HEK293 (cell line): ENCODE results near the gene CCDC7.

Source experiments
- CTCF ChIA-PET: fragments of 350-600 bp; formaldehyde crosslinking; extraction: SDS; loops from one replicate; lab custom pipeline; 2021; ENCODE audit warnings: antibody characterized with exemption; lab: Yijun Ruan, JAX
- POLR2A ChIA-PET: fragments of 300-600 bp; formaldehyde crosslinking; extraction: SDS; loops from one replicate; lab custom pipeline; 2020; ENCODE audit warnings: antibody characterized with exemption, inconsistent platforms; lab: Yijun Ruan, JAX
- H3K27ac ChIP-seq: fragments of 200-500 bp; sonication (Bioruptor generic); 2 replicates; pipeline ENCODE4 v1.5.1; 2014; ENCODE audit warnings: low read depth, low read length, control low read depth, inconsistent platforms; ENCODE audit errors: extremely low read depth
- H3K36me3 ChIP-seq, 2 experiments: fragments of 200-500 bp in 1 of 2; sonication (Bioruptor generic) in 1 of 2; 1 replicate in 1 of 2; 2 replicates in 1 of 2; pipeline ENCODE4 v1.5.1; 2014 to 2017; ENCODE audit warnings: inconsistent platforms in 2 of 2, low read length in 2 of 2; ENCODE audit not compliant: control insufficient read depth in 2 of 2, insufficient read depth in 1 of 2
- H3K4me1 ChIP-seq: fragments of 200-500 bp; sonication (Bioruptor generic); 2 replicates; pipeline ENCODE4 v1.5.1; 2014; ENCODE audit warnings: mild to moderate bottlenecking, low read length, inconsistent platforms; ENCODE audit not compliant: control insufficient read depth, insufficient read depth
- H3K4me3 ChIP-seq: 2 replicates; pipeline ENCODE4 v1.5.1; 2011; ENCODE audit warnings: low read depth, mild to moderate bottlenecking, control low read depth, low read length, moderate library complexity
- H3K9me3 ChIP-seq: fragments of 200-500 bp; sonication (Bioruptor generic); 2 replicates; pipeline ENCODE4 v1.5.1; 2014; ENCODE audit warnings: low read depth, low read length, inconsistent platforms; ENCODE audit not compliant: control insufficient read depth, insufficient read depth
- EGR2 ChIP-seq: fragments of 450-650 bp; formaldehyde crosslinking; IDR thresholded peaks from 2 replicates; pipeline ENCODE4 v1.5.1; 2016; ENCODE audit warnings: low read depth, missing biosample characterization, missing genetic modification characterization
- IKZF3 ChIP-seq: fragments of 450-650 bp; IDR thresholded peaks from 2 replicates; pipeline ENCODE4 v1.5.0; 2018; ENCODE audit warnings: missing biosample characterization, mild to moderate bottlenecking, missing genetic modification characterization, moderate library complexity
- KLF17 ChIP-seq: fragments of 450-650 bp; formaldehyde crosslinking; IDR thresholded peaks from 2 replicates; pipeline ENCODE4 v1.5.1; 2016; ENCODE audit warnings: missing biosample characterization, missing genetic modification characterization
- KLF7 ChIP-seq: fragments of 450-650 bp; formaldehyde crosslinking; IDR thresholded peaks from 2 replicates; pipeline ENCODE4 v1.5.1; 2016; ENCODE audit warnings: missing biosample characterization, missing genetic modification characterization, borderline replicate concordance
- PATZ1 ChIP-seq: fragments of 450-650 bp; formaldehyde crosslinking; IDR thresholded peaks from 2 replicates; pipeline ENCODE4 v1.5.1; 2016; ENCODE audit warnings: missing biosample characterization, missing genetic modification characterization
- WT1 ChIP-seq: fragments of 450-650 bp; formaldehyde crosslinking; IDR thresholded peaks from 2 replicates; pipeline ENCODE4 v1.5.1; 2016; ENCODE audit warnings: missing biosample characterization, missing genetic modification characterization
- ZBTB11 ChIP-seq: fragments of 450-650 bp; formaldehyde crosslinking; conservative IDR thresholded peaks from 2 replicates; pipeline ENCODE4 v1.5.1; 2016; ENCODE audit warnings: low read depth, missing biosample characterization, missing genetic modification characterization
- ZBTB48 ChIP-seq: fragments of 450-650 bp; formaldehyde crosslinking; IDR thresholded peaks from 2 replicates; pipeline ENCODE4 v1.5.1; 2016; ENCODE audit warnings: missing biosample characterization, missing genetic modification characterization
- ZNF10 ChIP-seq: fragments of 450-650 bp; formaldehyde crosslinking; IDR thresholded peaks from 2 replicates; pipeline ENCODE4 v1.5.1; 2017; ENCODE audit warnings: missing biosample characterization, missing genetic modification characterization
- ZNF24 ChIP-seq: fragments of 450-650 bp; formaldehyde crosslinking; IDR thresholded peaks from 2 replicates; pipeline ENCODE4 v1.5.1; 2016; ENCODE audit warnings: missing biosample characterization, missing genetic modification characterization
- ZNF248 ChIP-seq: fragments of 450-650 bp; formaldehyde crosslinking; IDR thresholded peaks from 2 replicates; pipeline ENCODE4 v1.5.1; 2017; ENCODE audit warnings: missing biosample characterization, missing genetic modification characterization
- ZNF274 ChIP-seq, 2 experiments: fragments of 200-500 bp in 1 of 2; fragments of 450-650 bp in 1 of 2; sonication (Bioruptor generic) in 1 of 2; formaldehyde crosslinking in 1 of 2; IDR thresholded peaks; 2 replicates each; pipeline versions ENCODE4 v1.5.1 to v1.6.1; 2014 to 2016; ENCODE audit warnings: borderline replicate concordance in 1 of 2, inconsistent platforms in 1 of 2, low read length in 1 of 2, missing biosample characterization in 1 of 2, missing genetic modification characterization in 1 of 2
- ZNF350 ChIP-seq: fragments of 450-650 bp; formaldehyde crosslinking; IDR thresholded peaks from 2 replicates; pipeline ENCODE4 v1.5.0; 2017; ENCODE audit warnings: missing biosample characterization, mild to moderate bottlenecking, missing genetic modification characterization
- ZNF488 ChIP-seq: fragments of 450-650 bp; formaldehyde crosslinking; IDR thresholded peaks from 2 replicates; pipeline ENCODE4 v1.5.1; 2016; ENCODE audit warnings: missing biosample characterization, missing genetic modification characterization
- ZNF596 ChIP-seq: fragments of 450-650 bp; IDR thresholded peaks from 2 replicates; pipeline ENCODE4 v1.5.0; 2018; ENCODE audit warnings: missing biosample characterization, mild to moderate bottlenecking, missing genetic modification characterization, moderate library complexity
- ZNF654 ChIP-seq: fragments of 450-650 bp; formaldehyde crosslinking; IDR thresholded peaks from 2 replicates; pipeline ENCODE4 v1.5.1; 2016; ENCODE audit warnings: low read depth, missing biosample characterization, missing genetic modification characterization
- ZNF677 ChIP-seq: fragments of 450-650 bp; IDR thresholded peaks from 2 replicates; pipeline ENCODE4 v1.5.0; 2018; ENCODE audit warnings: missing biosample characterization, mild to moderate bottlenecking, missing genetic modification characterization, moderate library complexity
- ZNF692 ChIP-seq: fragments of 450-650 bp; formaldehyde crosslinking; IDR thresholded peaks from 2 replicates; pipeline ENCODE4 v1.5.1; 2016; ENCODE audit warnings: missing biosample characterization, missing genetic modification characterization
- ZNF747 ChIP-seq: fragments of 450-650 bp; formaldehyde crosslinking; IDR thresholded peaks from 2 replicates; pipeline ENCODE4 v1.5.1; 2016; ENCODE audit warnings: missing biosample characterization, missing genetic modification characterization
- ZNF776 ChIP-seq: fragments of 450-650 bp; formaldehyde crosslinking; IDR thresholded peaks from 2 replicates; pipeline ENCODE4 v1.5.0; 2017; ENCODE audit warnings: missing biosample characterization, missing genetic modification characterization, borderline replicate concordance
- ZSCAN30 ChIP-seq: fragments of 450-650 bp; IDR thresholded peaks from 2 replicates; pipeline ENCODE4 v1.5.1; 2018; ENCODE audit warnings: missing biosample characterization, mild to moderate bottlenecking, missing genetic modification characterization, moderate library complexity

The CCDC7 gene

GRCh38 chr10:32901815-32902214 lies 455.9 kb downstream of the CCDC7 start (continued):
- TF ChIP-seq PATZ1 (tag by site-specific recombination) (no peak), ZSCAN30 (tag by site-specific recombination) (no peak), ZNF692 (tag by site-specific recombination) (no peak), ZNF274 (IDR thresholded peaks at IDR 0.05; ENCODE audit: low read length) (no peak), ZNF274 (tag by site-specific recombination; IDR thresholded peaks at IDR 0.05; ENCODE audit: borderline replicate concordance) (no peak), WT1 (tag by site-specific recombination) (no peak), ZBTB48 (no peak)

- no peak overlapping the region for H3K27ac ChIP-seq
- H3K9me3 ChIP-seq: no peaks in the 10 kb centered on the region
- H3K4me3 ChIP-seq: no peak overlapping the region
- CTCF ChIA-PET: no interaction called here
- POLR2A ChIA-PET: no interaction called here
- peaks cover 31 to 55% of the 10 kb centered on the region in 2 experiments for H3K36me3 ChIP-seq
- no peaks in the 10 kb centered on the region for H3K4me1 ChIP-seq
- TF ChIP-seq ZNF24 (no peak), ZNF677 (tag by site-specific recombination) (no peak), ZNF350 (tag by site-specific recombination) (no peak), ZNF776 (tag by site-specific recombination) (no peak), ZNF248 (tag by site-specific recombination) (no peak), KLF7 (tag by site-specific recombination) (no peak), ZNF747 (tag by site-specific recombination) (no peak), ZNF596 (tag by site-specific recombination) (no peak), ZNF654 (tag by site-specific recombination) (no peak), IKZF3 (tag by site-specific recombination) (no peak), EGR2 (tag by site-specific recombination) (no peak), ZBTB11 (no peak), ZNF488 (no peak), KLF17 (tag by site-specific recombination) (no peak), ZNF10 (tag by site-specific recombination) (no peak)
These were observed 459.5 kb downstream of the CCDC7 start for GRCh38 chr10:32905466-32905865.
